NCI-H1417 (cell line): ENCODE measurements around the gene CXorf49B.
"Not testable (repeated sequence)": the region's sequence is repeated elsewhere in the genome, so short reads cannot be mapped to it uniquely, and the experiment has no call there.

Experiments used
- DNase-seq, 3 experiments: peaks; one replicate each; lab custom pipeline; 2025; lab: John Stamatoyannopoulos, UW

The CXorf49B gene

GRCh38 chrX:71763049-71763448, at the start of gene CXorf49B:
Gene CXorf49B (plus strand): TSS chrX:71763349. CDS start chrX:71763424, 75 bp downstream.
- DNase-seq = not testable (repeated sequence)

GRCh38 chrX:71714064-71714463, 49.1 kb upstream of the CXorf49B start:
- DNase-seq = not testable (repeated sequence)

GRCh38 chrX:71715551-71715950, 47.6 kb upstream of the CXorf49B start:
- not testable (repeated sequence) for DNase-seq

- DNase-seq = not testable (repeated sequence)
These were observed 46.8 kb upstream of the CXorf49B start for GRCh38 chrX:71716323-71716722.

- not testable (repeated sequence) for DNase-seq
These were observed 45.0 kb upstream of the CXorf49B start, which contains the start of gene CXorf49 for GRCh38 chrX:71718185-71718584. Gene CXorf49 (minus strand): TSS chrX:71718285. CDS start chrX:71718151, 134 bp downstream.

GRCh38 chrX:71719195-71719594, 44.0 kb upstream of the CXorf49B start:
- DNase-seq = not testable (repeated sequence)

- not testable (repeated sequence) for DNase-seq
These were observed 42.8 kb upstream of the CXorf49B start for GRCh38 chrX:71720289-71720886.

- not testable (repeated sequence) for DNase-seq
These were observed 2.4 kb upstream of the CXorf49B start for GRCh38 chrX:71760688-71761281.

GRCh38 chrX:71764832-71765231, 1.7 kb downstream of the CXorf49B start:
- not testable (repeated sequence) for DNase-seq

- DNase-seq = not testable (repeated sequence)
These were observed 2.5 kb downstream of the CXorf49B start for GRCh38 chrX:71765613-71766012.

GRCh38 chrX:71767134-71767533, 4.0 kb downstream of the CXorf49B start:
- not testable (repeated sequence) for DNase-seq

GRCh38 chrX:71778322-71778721, 15.2 kb downstream of the CXorf49B start:
- DNase-seq = not testable (repeated sequence)

- DNase-seq = not testable (repeated sequence)
These were observed 19.2 kb downstream of the CXorf49B start for GRCh38 chrX:71782225-71782949.

- DNase-seq = not testable (repeated sequence)
These were observed 19.8 kb downstream of the CXorf49B start for GRCh38 chrX:71782950-71783299.

GRCh38 chrX:71783569-71784347, 20.6 kb downstream of the CXorf49B start:
- not testable (repeated sequence) for DNase-seq

GRCh38 chrX:71784348-71784983, 21.3 kb downstream of the CXorf49B start:
- DNase-seq = not testable (repeated sequence)

GRCh38 chrX:71806450-71806849, 43.3 kb downstream of the CXorf49B start:
- DNase-seq = not testable (repeated sequence)

- DNase-seq = no peak
These were observed 46.7 kb downstream of the CXorf49B start for GRCh38 chrX:71809886-71810285.

GRCh38 chrX:71814123-71814912, 51.2 kb downstream of the CXorf49B start:
- DNase-seq = no peak

- DNase-seq = no peak
These were observed 52.2 kb downstream of the CXorf49B start for GRCh38 chrX:71815121-71815905.
